LNCaP clone FGC (cell line): ENCODE measurements around the gene MYO16.

Source experiments
- DNase-seq: peaks from one replicate; pipeline ENCODE4 v3.0.0-alpha.2; 2011; ENCODE audit warnings: low read depth
- H3K4me3 ChIP-seq: 2 replicates; pipeline ENCODE4 v1.5.1; 2011; ENCODE audit warnings: mild to moderate bottlenecking, low read depth, low read length, control low read depth
- TF ChIP-seq, protein P1 (sequence below): IDR thresholded peaks from 2 replicates; pipeline ENCODE4 v1.5.1; 2012; ENCODE audit warnings: mild to moderate bottlenecking; ENCODE audit not compliant: control insufficient read depth, insufficient read depth; ENCODE audit errors: extremely low read depth

The MYO16 gene

DNA sequence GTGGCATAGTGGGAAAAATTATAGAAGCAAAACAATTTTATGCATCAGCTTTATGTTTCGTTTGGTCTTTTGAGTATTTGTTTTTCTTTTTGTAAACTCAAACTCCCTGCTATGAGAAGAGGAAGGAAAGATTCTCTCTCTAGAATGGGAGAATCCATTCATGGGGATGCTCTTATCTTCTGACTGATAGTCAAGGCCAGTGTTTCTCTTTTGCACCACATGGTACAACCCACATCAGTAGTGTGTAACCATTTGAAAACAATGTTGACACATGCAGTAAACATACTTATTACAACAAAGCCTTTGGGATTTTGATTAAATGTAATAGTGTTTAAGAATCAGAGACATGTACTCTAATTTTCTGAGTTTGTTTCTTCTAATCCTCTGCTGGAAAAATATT lies 490.5 kb downstream of the MYO16 start:
- TF ChIP-seq, protein P1, sequence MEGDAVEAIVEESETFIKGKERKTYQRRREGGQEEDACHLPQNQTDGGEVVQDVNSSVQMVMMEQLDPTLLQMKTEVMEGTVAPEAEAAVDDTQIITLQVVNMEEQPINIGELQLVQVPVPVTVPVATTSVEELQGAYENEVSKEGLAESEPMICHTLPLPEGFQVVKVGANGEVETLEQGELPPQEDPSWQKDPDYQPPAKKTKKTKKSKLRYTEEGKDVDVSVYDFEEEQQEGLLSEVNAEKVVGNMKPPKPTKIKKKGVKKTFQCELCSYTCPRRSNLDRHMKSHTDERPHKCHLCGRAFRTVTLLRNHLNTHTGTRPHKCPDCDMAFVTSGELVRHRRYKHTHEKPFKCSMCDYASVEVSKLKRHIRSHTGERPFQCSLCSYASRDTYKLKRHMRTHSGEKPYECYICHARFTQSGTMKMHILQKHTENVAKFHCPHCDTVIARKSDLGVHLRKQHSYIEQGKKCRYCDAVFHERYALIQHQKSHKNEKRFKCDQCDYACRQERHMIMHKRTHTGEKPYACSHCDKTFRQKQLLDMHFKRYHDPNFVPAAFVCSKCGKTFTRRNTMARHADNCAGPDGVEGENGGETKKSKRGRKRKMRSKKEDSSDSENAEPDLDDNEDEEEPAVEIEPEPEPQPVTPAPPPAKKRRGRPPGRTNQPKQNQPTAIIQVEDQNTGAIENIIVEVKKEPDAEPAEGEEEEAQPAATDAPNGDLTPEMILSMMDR, result no peak
- no peak for DNase-seq

DNA sequence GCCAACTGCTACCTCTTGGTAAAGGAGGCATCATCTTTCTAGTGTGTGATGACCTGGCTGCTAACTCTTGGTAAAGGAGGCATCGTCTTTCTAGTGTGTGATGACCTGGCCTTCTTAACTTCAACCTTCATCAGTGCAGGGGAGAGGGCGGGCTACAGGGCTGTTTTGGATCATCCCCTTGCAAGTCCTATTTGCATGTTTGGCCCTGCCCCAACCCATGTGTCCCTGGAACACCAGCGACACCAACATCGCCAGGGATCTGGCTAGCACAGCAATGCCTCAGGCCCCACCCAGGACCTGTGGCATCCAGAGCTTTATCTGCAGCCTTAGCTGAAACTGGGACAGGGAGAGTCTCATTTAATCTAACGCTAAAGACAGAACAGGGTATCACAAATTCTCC lies 492.4 kb downstream of the MYO16 start:
- no peak for DNase-seq
- H3K4me3 ChIP-seq, result no peak overlapping the region
- TF ChIP-seq, protein P1, result no peak

More for the DNA sequence above, 490.5 kb downstream of the MYO16 start:
- no peak overlapping the region for H3K4me3 ChIP-seq

DNA sequence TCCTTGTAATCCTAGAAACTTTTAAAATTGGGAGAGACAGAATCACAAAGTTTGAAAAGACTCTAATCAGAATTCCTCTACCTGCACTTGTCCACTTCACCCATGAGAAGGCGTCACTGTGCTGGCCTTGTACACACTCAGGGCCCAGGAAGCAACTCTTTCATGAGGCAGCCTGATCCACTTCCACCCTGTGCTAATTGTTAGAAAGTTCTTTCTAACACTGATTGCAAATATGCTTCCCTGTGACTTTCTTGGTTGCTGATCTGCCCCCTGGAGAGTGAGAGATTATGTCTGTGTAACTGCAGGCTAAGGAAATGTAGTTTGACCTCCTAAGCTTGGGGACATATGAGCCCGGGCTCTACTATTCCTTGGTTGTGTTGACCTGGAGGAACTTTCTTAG lies 494.6 kb downstream of the MYO16 start:
- no peak overlapping the region for H3K4me3 ChIP-seq
- TF ChIP-seq, protein P1, result peak; percentile 14; the same call in 1 of the 2 replicates
- no peak for DNase-seq

DNA sequence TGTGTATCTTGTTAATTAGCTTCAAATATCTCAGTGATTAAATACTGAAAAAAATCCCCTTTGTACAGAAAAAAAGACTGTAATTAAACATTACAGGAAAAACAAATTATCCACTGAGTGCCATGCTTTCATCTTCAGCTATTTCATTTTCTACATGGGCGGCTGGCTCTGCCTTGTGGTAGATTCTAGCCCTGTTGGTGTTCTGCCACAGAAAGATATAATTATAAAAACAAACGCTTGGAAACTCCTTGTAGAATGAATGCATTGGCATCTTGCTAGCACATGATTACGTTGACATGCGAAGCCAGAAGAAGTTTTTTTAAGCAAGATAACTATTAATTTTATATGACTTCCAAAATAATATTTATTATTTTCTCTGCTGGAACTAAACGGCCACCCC lies 496.8 kb downstream of the MYO16 start:
- TF ChIP-seq, protein P1, result no peak
- DNase-seq, result no peak
- H3K4me3 ChIP-seq, result no peak overlapping the region

DNA sequence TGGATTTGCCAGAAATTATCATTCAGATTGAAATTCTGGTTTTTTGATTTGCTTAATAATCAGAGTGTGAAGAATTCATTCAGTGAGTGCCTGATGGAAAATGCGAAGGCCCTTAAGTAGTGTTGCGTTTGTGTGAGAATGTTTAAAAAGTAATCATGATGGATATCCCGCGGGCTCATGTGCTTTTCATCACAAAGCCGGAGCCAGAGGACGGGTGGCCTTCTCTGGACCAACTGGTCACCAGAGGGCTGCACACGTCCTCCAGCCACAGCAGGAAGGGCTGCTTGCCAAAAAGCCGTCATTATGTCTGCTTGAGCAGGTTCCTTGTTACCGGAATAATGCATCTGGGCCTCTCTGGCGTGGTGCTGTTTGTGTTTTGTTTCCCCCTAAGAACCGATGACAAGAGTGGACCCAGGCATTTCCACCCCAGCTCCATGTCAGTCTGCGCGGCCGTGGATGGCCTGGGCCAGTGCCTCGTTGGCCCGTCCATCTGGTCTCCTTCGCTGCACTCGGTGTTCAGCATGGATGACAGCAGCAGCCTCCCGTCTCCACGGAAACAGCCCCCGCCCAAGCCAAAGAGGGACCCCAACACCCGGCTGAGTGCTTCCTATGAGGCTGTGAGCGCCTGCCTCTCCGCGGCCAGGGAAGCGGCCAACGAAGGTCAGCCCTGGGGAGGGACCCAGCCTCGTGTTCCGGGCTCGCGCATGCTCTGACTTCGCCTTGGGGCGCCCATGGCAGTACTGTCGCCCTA lies 497.7 kb downstream of the MYO16 start:
- H3K4me3 ChIP-seq, result no peak overlapping the region
- DNase-seq, result no peak
- TF ChIP-seq, protein P1, result no peak

DNA sequence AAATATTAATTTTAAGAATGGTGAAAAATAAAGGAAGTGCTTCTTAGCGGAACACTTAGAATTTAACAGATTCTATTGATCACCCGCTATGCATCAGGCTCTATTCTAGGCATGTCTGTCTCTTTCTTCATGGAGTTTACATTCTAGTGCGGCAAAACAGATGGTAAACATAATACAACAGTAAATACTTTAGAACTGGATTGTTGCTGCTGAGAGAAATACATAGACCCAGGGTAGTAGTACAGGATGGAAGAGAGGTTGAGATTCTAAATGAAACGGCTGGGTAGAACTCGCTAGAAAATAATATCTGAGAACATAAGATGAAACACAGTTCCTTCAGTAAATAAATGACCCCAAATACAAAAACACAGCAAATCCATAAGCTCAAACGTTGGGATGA lies 498.7 kb downstream of the MYO16 start:
- H3K4me3 ChIP-seq, result no peak overlapping the region
- TF ChIP-seq, protein P1, result no peak
- DNase-seq, result no peak
